OCI-LY1 (cell line): ENCODE measurements around the gene EFCAB5.

Source experiments
- EZH2 ChIP-seq: fragments of 200-600 bp; sonication (generic), shearing (Covaris generic); IDR thresholded peaks from 2 replicates; pipeline ENCODE4 v1.8.0; 2017; ENCODE audit warnings: borderline replicate concordance, mixed run types, mild to moderate bottlenecking, antibody characterized with exemption, low read length, moderate library complexity, mixed read lengths
- TF ChIP-seq, protein P1 (sequence below): fragments of 200-600 bp; sonication (generic), shearing (Covaris generic); IDR thresholded peaks from 2 replicates; pipeline ENCODE4 v1.5.1; 2017; ENCODE audit warnings: mild to moderate bottlenecking, antibody characterized with exemption, low read length, moderate library complexity, mixed read lengths

DNA sequence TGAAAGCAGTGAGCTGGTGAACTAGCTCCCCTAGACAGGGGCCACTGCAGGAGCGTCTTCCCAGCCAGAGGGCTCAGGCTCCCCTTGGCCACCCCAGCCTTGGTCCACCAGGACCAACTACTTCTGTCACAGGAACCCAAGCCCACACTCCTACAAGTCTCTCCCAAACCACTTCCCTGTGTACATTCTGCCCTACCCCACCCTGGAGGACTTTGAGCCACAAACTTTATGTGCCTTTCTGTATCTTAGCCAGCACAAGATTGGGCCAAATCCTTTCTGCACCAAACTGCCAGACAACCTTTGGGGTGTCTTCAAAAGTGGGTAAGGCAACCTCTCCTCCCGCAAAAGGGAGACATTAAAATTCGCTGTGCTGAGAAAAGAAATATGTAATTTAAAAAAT, 31.6 kb downstream of the EFCAB5 start:
- no peak for TF ChIP-seq EZH2
- TF ChIP-seq, protein P1, sequence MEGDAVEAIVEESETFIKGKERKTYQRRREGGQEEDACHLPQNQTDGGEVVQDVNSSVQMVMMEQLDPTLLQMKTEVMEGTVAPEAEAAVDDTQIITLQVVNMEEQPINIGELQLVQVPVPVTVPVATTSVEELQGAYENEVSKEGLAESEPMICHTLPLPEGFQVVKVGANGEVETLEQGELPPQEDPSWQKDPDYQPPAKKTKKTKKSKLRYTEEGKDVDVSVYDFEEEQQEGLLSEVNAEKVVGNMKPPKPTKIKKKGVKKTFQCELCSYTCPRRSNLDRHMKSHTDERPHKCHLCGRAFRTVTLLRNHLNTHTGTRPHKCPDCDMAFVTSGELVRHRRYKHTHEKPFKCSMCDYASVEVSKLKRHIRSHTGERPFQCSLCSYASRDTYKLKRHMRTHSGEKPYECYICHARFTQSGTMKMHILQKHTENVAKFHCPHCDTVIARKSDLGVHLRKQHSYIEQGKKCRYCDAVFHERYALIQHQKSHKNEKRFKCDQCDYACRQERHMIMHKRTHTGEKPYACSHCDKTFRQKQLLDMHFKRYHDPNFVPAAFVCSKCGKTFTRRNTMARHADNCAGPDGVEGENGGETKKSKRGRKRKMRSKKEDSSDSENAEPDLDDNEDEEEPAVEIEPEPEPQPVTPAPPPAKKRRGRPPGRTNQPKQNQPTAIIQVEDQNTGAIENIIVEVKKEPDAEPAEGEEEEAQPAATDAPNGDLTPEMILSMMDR = no peak
